Gastroesophageal sphincter (tissue), 3 donors: ENCODE results near the gene CCL4L2.
"Not testable (repeated sequence)": the region's sequence is repeated elsewhere in the genome, so short reads cannot be mapped to it uniquely, and the experiment has no call there.

Experiments
- CTCF ChIP-seq, 4 experiments: fragments of 200-600 bp in 2 of 4; fragments of 450-650 bp in 2 of 4; sonication (generic) in 1 of 4; IDR thresholded peaks; one replicate each; pipeline ENCODE4 v1.5.1; 2017 to 2019; ENCODE audit warnings: antibody characterized with exemption in 4 of 4, mild to moderate bottlenecking in 2 of 4, moderate library complexity in 2 of 4
- EP300 ChIP-seq: sonication (generic); formaldehyde crosslinking; IDR thresholded peaks from one replicate; pipeline ENCODE4 v1.6.1; 2017; ENCODE audit warnings: antibody characterized with exemption, mild to moderate bottlenecking
- POLR2A ChIP-seq, 2 donors: fragments of 450-650 bp; IDR thresholded peaks; one replicate each; pipeline ENCODE4 v1.6.1; 2017; ENCODE audit warnings: antibody characterized with exemption in 2 of 2, mild to moderate bottlenecking in 2 of 2, moderate library complexity in 1 of 2
- POLR2AphosphoS5 ChIP-seq: sonication (generic); formaldehyde crosslinking; IDR thresholded peaks from one replicate; pipeline ENCODE4 v1.6.1; 2017; ENCODE audit warnings: antibody characterized with exemption

- not testable (repeated sequence) for TF ChIP-seq CTCF (IDR thresholded peaks at IDR 0.05); POLR2A (IDR thresholded peaks at IDR 0.05); POLR2AphosphoS5; EP300
Observed at GRCh38 chr17:36215406-36216308, 4.8 kb downstream of the CCL4L2 start.
